ENCODE data around the gene PUM1. TPM values are rescaled to one million over a fixed set of nuclear protein-coding genes. Genes with fewer than 3 reads are reported as not detected.

PUM1 gene
- total and polyA plus RNA-seq, 10 of the 15 experiments (the other 5 are each of a cell fraction or from before 2014, with no cell fraction given): 21.4 to 75.3 (median 42.4) TPM

- no peak for TF ChIP-seq REST (IDR thresholded peaks at IDR 0.05; ENCODE audit: low read depth, low read length)
Observed at GRCh38 chr1:31022259-31022658, 43.3 kb downstream of the PUM1 start (continued).

GRCh38 chr1:31020007-31020790 is 45.3 kb downstream of the PUM1 start:
- ChIA-PET RAD21 (ENCODE audit: unreplicated experiment) (no interaction called here), POLR2A (no interaction called here), CTCF (interaction anchor here (1.2 to 2.1 kb wide), 2 partner anchors 10 to 1122 kb away, joined by 3 to 9 read pairs; no protein-coding TSS in a partner anchor), SMC1A (ENCODE audit: uncharacterized antibody, unreplicated experiment) (interaction anchor here (0.6 to 1.9 kb wide), 2 partner anchors 17 to 25 kb away, joined by 3 to 8 read pairs; no protein-coding TSS in a partner anchor)
- ATAC-seq (no peak), FAIRE-seq (no peak), DNase-seq (ENCODE audit: low read depth, low spot score) (no peak)
- Histone ChIP-seq H2AFZ (ENCODE audit: control insufficient read depth, low read depth, low read length) (no peak overlapping the region), H3K79me2 (ENCODE audit: control insufficient read depth, insufficient read depth, low read length) (peaks cover 88% of the 10 kb centered on the region), H3K9ac (ENCODE audit: control insufficient read depth, insufficient read depth, low read length) (no peak overlapping the region), H3K4me3 (no peak overlapping the region), H3K36me3 (ENCODE audit: control insufficient read depth in 2 of 2, insufficient read depth in 2 of 2, low read length in 1 of 2) (peaks cover 2 to 16% of the 10 kb centered on the region in 2 experiments), H3K27me3 (replicated peaks in 1 of 2; ENCODE audit: control insufficient read depth in 2 of 2, insufficient read depth in 2 of 2, low read length in 1 of 2) (no peaks in the 10 kb centered on the region), H3K4me1 (ENCODE audit: control insufficient read depth, insufficient read depth, low read length) (no peaks in the 10 kb centered on the region), H4K20me1 (ENCODE audit: control insufficient read depth, insufficient read depth) (peaks cover 4% of the 10 kb centered on the region; the same call in 1 of the 2 replicates), H3K4me2 (ENCODE audit: control insufficient read depth, insufficient read depth) (no peak overlapping the region), H3K27ac (ENCODE audit: control insufficient read depth, insufficient read depth) (no peak overlapping the region), H3K9me3 (replicated peaks; ENCODE audit: control insufficient read depth, insufficient read depth, low read length) (no peaks in the 10 kb centered on the region)
- 95% methylated on average over 3 of the region's 3 CpGs for WGBS (ENCODE audit: insufficient coverage, insufficient replicate concordance, low lambda C conversion rate, missing lambda C conversion rate)
- BruUV-seq (replicated peaks): no TSS peak
- no peak for TF ChIP-seq ETV6 (conservative IDR thresholded peaks at IDR 0.05 in 1 of 2, IDR thresholded peaks at IDR 0.05 in 1 of 2; ENCODE audit: borderline replicate concordance in 1 of 2, low read depth in 1 of 2)
- no peak for TF ChIP-seq MXI1 (IDR thresholded peaks at IDR 0.05; ENCODE audit: low read depth, low read length)
- no peak for TF ChIP-seq CREB1 (IDR thresholded peaks at IDR 0.05; ENCODE audit: low read depth)
- no peak for TF ChIP-seq POLR2AphosphoS2 (IDR thresholded peaks at IDR 0.05; ENCODE audit: low read depth, low read length)
- no peak for TF ChIP-seq RB1 (IDR thresholded peaks at IDR 0.05; ENCODE audit: borderline replicate concordance)
- no peak for TF ChIP-seq IRF3 (IDR thresholded peaks at IDR 0.05)
- no peak for TF ChIP-seq MTA3 (IDR thresholded peaks at IDR 0.05; ENCODE audit: borderline replicate concordance, low read length)
- no peak for TF ChIP-seq RAD51 (IDR thresholded peaks at IDR 0.05)
- in situ Hi-C loops (cut with MboI) (no loop called here), intact Hi-C loops (cut with micrococcal nuclease; ENCODE audit: unreplicated experiment) (no loop called here)

Data from GM12878 (cell line).